Measurements from ENCODE around the gene PCDHGA10. TPM values are rescaled to one million over a fixed set of nuclear protein-coding genes. Genes with fewer than 3 reads are reported as not detected.
A peak's percentile ranks its signal among the peaks of the same experiment; 100 is the strongest.
"Not testable (repeated sequence)": the region's sequence is repeated elsewhere in the genome, so short reads cannot be mapped to it uniquely, and the experiment has no call there.

PCDHGA10 gene
- total RNA-seq, 1 experiment from 2014 or later: 0.14 TPM

GRCh38 chr5:141415275-141415618 is 2.5 kb downstream of the PCDHGA10 start:
- in situ Hi-C loops (cut with HindIII; ENCODE audit: low pct_unique_long_range_greater_than_20kb, low sequenced_read_pairs): not testable (repeated sequence)

GRCh38 chr5:141417494-141418172 is 4.8 kb downstream of the PCDHGA10 start, which contains the start of gene PCDHGB7:
Gene PCDHGB7, plus strand, starts transcription at chr5:141417677. Its CDS starts 183 bp downstream, at chr5:141417860.
- in situ Hi-C loops (cut with HindIII; ENCODE audit: low pct_unique_long_range_greater_than_20kb, low sequenced_read_pairs): not testable (repeated sequence)

More at GRCh38 chr5:141415275-141415618, 2.5 kb downstream of the PCDHGA10 start:
- not testable (repeated sequence) for DNase-seq (ENCODE audit: low read depth)

GRCh38 chr5:141419074-141419880 is 6.5 kb downstream of the PCDHGA10 start:
- in situ Hi-C loops (cut with HindIII; ENCODE audit: low pct_unique_long_range_greater_than_20kb, low sequenced_read_pairs): no loop called here
- DNase-seq (ENCODE audit: low read depth): no peak

More at GRCh38 chr5:141417494-141418172, 4.8 kb downstream of the PCDHGA10 start, which contains the start of gene PCDHGB7:
- peak; percentile 70 for DNase-seq (ENCODE audit: low read depth)

- in situ Hi-C loops (cut with HindIII; ENCODE audit: low pct_unique_long_range_greater_than_20kb, low sequenced_read_pairs): no loop called here
- DNase-seq (ENCODE audit: low read depth): no peak
Measured at GRCh38 chr5:141420855-141421488, 8.2 kb downstream of the PCDHGA10 start, which contains the start of gene PCDHGA11. Gene PCDHGA11, plus strand, starts transcription at chr5:141421051. Its CDS starts 177 bp downstream, at chr5:141421228.

GRCh38 chr5:141421489-141421855 is 8.7 kb downstream of the PCDHGA10 start:
- no peak for DNase-seq (ENCODE audit: low read depth)
- in situ Hi-C loops (cut with HindIII; ENCODE audit: low pct_unique_long_range_greater_than_20kb, low sequenced_read_pairs): no loop called here

GRCh38 chr5:141422742-141423291 is 10.0 kb downstream of the PCDHGA10 start:
- in situ Hi-C loops (cut with HindIII; ENCODE audit: low pct_unique_long_range_greater_than_20kb, low sequenced_read_pairs): no loop called here
- no peak for DNase-seq (ENCODE audit: low read depth)

- in situ Hi-C loops (cut with HindIII; ENCODE audit: low pct_unique_long_range_greater_than_20kb, low sequenced_read_pairs): no loop called here
- DNase-seq (ENCODE audit: low read depth): no peak
Measured at GRCh38 chr5:141427783-141428426, 15.1 kb downstream of the PCDHGA10 start.

- in situ Hi-C loops (cut with HindIII; ENCODE audit: low pct_unique_long_range_greater_than_20kb, low sequenced_read_pairs): no loop called here
- DNase-seq (ENCODE audit: low read depth): no peak
Measured at GRCh38 chr5:141430332-141431113, 17.7 kb downstream of the PCDHGA10 start, which contains the start of gene PCDHGA12. Gene PCDHGA12, plus strand, starts transcription at chr5:141430507. Its CDS starts 253 bp downstream, at chr5:141430760.

GRCh38 chr5:141431286-141431685 is 18.5 kb downstream of the PCDHGA10 start:
- in situ Hi-C loops (cut with HindIII; ENCODE audit: low pct_unique_long_range_greater_than_20kb, low sequenced_read_pairs): no loop called here
- DNase-seq (ENCODE audit: low read depth): no peak

GRCh38 chr5:141432308-141432707 is 19.5 kb downstream of the PCDHGA10 start:
- DNase-seq (ENCODE audit: low read depth); in situ Hi-C loops (cut with HindIII; ENCODE audit: low pct_unique_long_range_greater_than_20kb, low sequenced_read_pairs): not testable (repeated sequence)

- in situ Hi-C loops (cut with HindIII; ENCODE audit: low pct_unique_long_range_greater_than_20kb, low sequenced_read_pairs); DNase-seq (ENCODE audit: low read depth): not testable (repeated sequence)
Measured at GRCh38 chr5:141432726-141433125, 19.9 kb downstream of the PCDHGA10 start.

GRCh38 chr5:141434006-141434405 is 21.2 kb downstream of the PCDHGA10 start:
- in situ Hi-C loops (cut with HindIII; ENCODE audit: low pct_unique_long_range_greater_than_20kb, low sequenced_read_pairs): no loop called here
- no peak for DNase-seq (ENCODE audit: low read depth)

- in situ Hi-C loops (cut with HindIII; ENCODE audit: low pct_unique_long_range_greater_than_20kb, low sequenced_read_pairs): no loop called here
- no peak for DNase-seq (ENCODE audit: low read depth)
Measured at GRCh38 chr5:141437221-141437620, 24.4 kb downstream of the PCDHGA10 start.

- no peak for DNase-seq (ENCODE audit: low read depth)
- in situ Hi-C loops (cut with HindIII; ENCODE audit: low pct_unique_long_range_greater_than_20kb, low sequenced_read_pairs): no loop called here
Measured at GRCh38 chr5:141439411-141440141, 26.8 kb downstream of the PCDHGA10 start.

GRCh38 chr5:141440341-141440740 is 27.6 kb downstream of the PCDHGA10 start:
- in situ Hi-C loops (cut with HindIII; ENCODE audit: low pct_unique_long_range_greater_than_20kb, low sequenced_read_pairs): no loop called here
- DNase-seq (ENCODE audit: low read depth): no peak

- no peak for DNase-seq (ENCODE audit: low read depth)
Measured at GRCh38 chr5:141441571-141442170, 28.9 kb downstream of the PCDHGA10 start.

More at GRCh38 chr5:141441571-141442170, 28.9 kb downstream of the PCDHGA10 start:
- in situ Hi-C loops (cut with HindIII; ENCODE audit: low pct_unique_long_range_greater_than_20kb, low sequenced_read_pairs): no loop called here

All from Caki2 (cell line).